GM23248 (cell line): ENCODE measurements around the gene FUBP3. TPM values are rescaled to one million over a fixed set of nuclear protein-coding genes. Genes with fewer than 3 reads are reported as not detected.

Experiments used
- DNase-seq: peaks from one replicate; pipeline ENCODE4 v3.0.0-alpha.2; 2015
- H2AFZ ChIP-seq: fragments of 200-600 bp; sonication (generic); 2 replicates; pipeline ENCODE4 v1.6.1; 2016; ENCODE audit warnings: antibody characterized with exemption
- H3F3A ChIP-seq: fragments of 200-600 bp; sonication (generic); 2 replicates; pipeline ENCODE4 v1.6.1; 2016; ENCODE audit warnings: mild to moderate bottlenecking, antibody characterized with exemption, mixed run types; ENCODE audit not compliant: insufficient read depth
- H3K27ac ChIP-seq: fragments of 200-600 bp; sonication (generic); 2 replicates; pipeline ENCODE4 v1.5.1; 2016; ENCODE audit warnings: mild to moderate bottlenecking
- H3K27me3 ChIP-seq: fragments of 200-600 bp; sonication (generic); replicated peaks from 2 replicates; pipeline ENCODE4 v1.6.1; 2016; ENCODE audit warnings: mild to moderate bottlenecking; ENCODE audit not compliant: insufficient read depth
- H3K36me3 ChIP-seq: fragments of 200-600 bp; sonication (generic); 2 replicates; pipeline ENCODE4 v1.6.1; 2016; ENCODE audit warnings: low read depth, mild to moderate bottlenecking
- H3K4me1 ChIP-seq: fragments of 200-600 bp; sonication (generic); 2 replicates; pipeline ENCODE4 v1.6.1; 2016; ENCODE audit warnings: mild to moderate bottlenecking; ENCODE audit not compliant: insufficient read depth
- H3K4me2 ChIP-seq: fragments of 200-600 bp; sonication (generic); one replicate; pipeline ENCODE4 v1.6.1; 2016; ENCODE audit warnings: mild to moderate bottlenecking; ENCODE audit not compliant: unreplicated experiment
- H3K4me3 ChIP-seq: fragments of 200-600 bp; sonication (generic); 2 replicates; pipeline ENCODE4 v1.5.1; 2016; ENCODE audit warnings: mild to moderate bottlenecking
- H3K79me2 ChIP-seq: fragments of 200-600 bp; sonication (generic); 2 replicates; pipeline ENCODE4 v1.6.1; 2016; ENCODE audit warnings: mild to moderate bottlenecking; ENCODE audit not compliant: insufficient read depth
- H3K9ac ChIP-seq: fragments of 200-600 bp; sonication (generic); 2 replicates; pipeline ENCODE4 v1.6.1; 2016; ENCODE audit warnings: mild to moderate bottlenecking
- H3K9me2 ChIP-seq: fragments of 200-600 bp; sonication (generic); 2 replicates; pipeline ENCODE4 v1.6.1; 2016; ENCODE audit warnings: mixed run types, mild to moderate bottlenecking, moderate library complexity; ENCODE audit not compliant: insufficient read depth
- H3K9me3 ChIP-seq: fragments of 200-600 bp; sonication (generic); one replicate; pipeline ENCODE4 v1.6.1; 2017; ENCODE audit warnings: low read depth
- H4K20me1 ChIP-seq: fragments of 200-600 bp; sonication (generic); 2 replicates; pipeline ENCODE4 v1.6.0; 2016; ENCODE audit not compliant: insufficient read depth
- EZH2 ChIP-seq: fragments of 200-600 bp; sonication (generic); IDR thresholded peaks from 2 replicates; pipeline ENCODE4 v1.6.1; 2018; ENCODE audit warnings: antibody characterized with exemption, mild to moderate bottlenecking; ENCODE audit not compliant: insufficient read depth, poor library complexity, severe bottlenecking
- EZH2phosphoT487 ChIP-seq: fragments of 200-600 bp; sonication (generic); IDR thresholded peaks from 2 replicates; pipeline ENCODE4 v1.6.1; 2018; ENCODE audit warnings: antibody characterized with exemption, moderate library complexity, mild to moderate bottlenecking, low read depth; ENCODE audit not compliant: insufficient read depth
- WGBS, 2 experiments: methylation state at CpG; one replicate each; pipeline ENCODE4 v1.1.6; 2015 to 2017; ENCODE audit warnings: low lambda C conversion rate in 2 of 2, low coverage in 1 of 2; ENCODE audit errors: missing lambda C conversion rate in 2 of 2; 5-methylcytosine and 5-hydroxymethylcytosine counted together
- in situ Hi-C: fragments of 300-500 bp; cut with MboI; formaldehyde crosslinking; loops from 2 replicates; pipeline ENCODE4 v1.15.0; 2020
- polyA plus RNA-seq: library from polyadenylated mRNA; unstranded; fragments of >200 nt; fragmentation: Nextera tagmentation; extraction: Ambion mirVana; gene quantifications from 2 replicates; pipeline ENCODE4 v1.2.1, GENCODE V29; 2016
- total RNA-seq: library from RNA; depleted of rRNA; stranded (reverse); fragments of >200 nt; shearing (Covaris generic); gene quantifications from 2 replicates; pipeline ENCODE4 v1.2.3, GENCODE V29; 2014

FUBP3 gene
- total and polyA plus RNA-seq, 2 experiments from 2014 or later: 53.5 to 55.8 TPM

- Histone ChIP-seq H3K27ac (no peak overlapping the region), H2AFZ (no peak overlapping the region), H3K4me3 (no peak overlapping the region), H4K20me1 (no peaks in the 10 kb centered on the region), H3K4me1 (no peaks in the 10 kb centered on the region), H3K9me2 (no peaks in the 10 kb centered on the region), H3K9ac (no peak overlapping the region), H3K27me3 (no peaks in the 10 kb centered on the region), H3K36me3 (peaks cover 11% of the 10 kb centered on the region), H3K79me2 (no peaks in the 10 kb centered on the region), H3F3A (no peaks in the 10 kb centered on the region), H3K9me3 (no peaks in the 10 kb centered on the region), H3K4me2 (no peak overlapping the region)
- WGBS, 2 experiments: 70 to 75% methylated on average over 12 to 13 of the region's 13 CpGs
- in situ Hi-C loops: no loop called here
- DNase-seq: no peak
- TF ChIP-seq EZH2phosphoT487 (no peak), EZH2 (no peak)
Observed at GRCh38 chr9:130629443-130630070, 50.2 kb downstream of the FUBP3 start.

GRCh38 chr9:130630071-130630450 is 50.7 kb downstream of the FUBP3 start:
- Histone ChIP-seq H3K9ac (no peak overlapping the region), H3K27me3 (no peaks in the 10 kb centered on the region), H4K20me1 (no peaks in the 10 kb centered on the region), H3K79me2 (no peaks in the 10 kb centered on the region), H3K9me3 (no peaks in the 10 kb centered on the region), H2AFZ (no peak overlapping the region), H3K36me3 (peaks cover 6% of the 10 kb centered on the region), H3K9me2 (no peaks in the 10 kb centered on the region), H3F3A (no peaks in the 10 kb centered on the region), H3K4me3 (no peak overlapping the region), H3K4me1 (no peaks in the 10 kb centered on the region), H3K27ac (no peak overlapping the region), H3K4me2 (no peak overlapping the region)
- WGBS, 2 experiments: 75 to 87% methylated on average over 3 to 4 of the region's 4 CpGs
- TF ChIP-seq EZH2: no peak
- TF ChIP-seq EZH2phosphoT487: no peak
- DNase-seq: no peak
- in situ Hi-C loops: no loop called here

- H3K36me3 ChIP-seq: no peaks in the 10 kb centered on the region; the same call in 1 of the 2 replicates
Observed at GRCh38 chr9:130630506-130631330, 51.3 kb downstream of the FUBP3 start.

GRCh38 chr9:130631331-130632080 is 52.1 kb downstream of the FUBP3 start:
- Histone ChIP-seq H3K9ac (no peak overlapping the region), H3K4me3 (no peak overlapping the region), H3K4me1 (no peaks in the 10 kb centered on the region), H3K79me2 (no peaks in the 10 kb centered on the region), H3K27me3 (no peaks in the 10 kb centered on the region), H3K9me3 (no peaks in the 10 kb centered on the region), H3K4me2 (no peak overlapping the region), H3K27ac (no peak overlapping the region), H4K20me1 (no peaks in the 10 kb centered on the region), H3K9me2 (no peaks in the 10 kb centered on the region), H3K36me3 (no peaks in the 10 kb centered on the region; the same call in 1 of the 2 replicates), H3F3A (no peaks in the 10 kb centered on the region), H2AFZ (no peak overlapping the region)
- in situ Hi-C loops: no loop called here
- no peak for DNase-seq
- WGBS, 2 experiments: 90 to 91% methylated on average over 20 to 22 of the region's 22 CpGs
- TF ChIP-seq EZH2 (no peak), EZH2phosphoT487 (no peak)

More at GRCh38 chr9:130630506-130631330, 51.3 kb downstream of the FUBP3 start:
- H3K4me2 ChIP-seq: no peak overlapping the region
- in situ Hi-C loops: no loop called here
- H3K79me2 ChIP-seq: no peaks in the 10 kb centered on the region
- H3K27me3 ChIP-seq: no peaks in the 10 kb centered on the region
- no peaks in the 10 kb centered on the region for H3K4me1 ChIP-seq
- no peaks in the 10 kb centered on the region for H3F3A ChIP-seq
- H3K27ac ChIP-seq: no peak overlapping the region
- H3K9me3 ChIP-seq: no peaks in the 10 kb centered on the region
- H2AFZ ChIP-seq: no peak overlapping the region
- no peaks in the 10 kb centered on the region for H4K20me1 ChIP-seq
- no peaks in the 10 kb centered on the region for H3K9me2 ChIP-seq
- WGBS, 2 experiments: 94 to 96% methylated on average over 26 to 27 of the region's 27 CpGs
- H3K9ac ChIP-seq: no peak overlapping the region
- TF ChIP-seq EZH2phosphoT487 (no peak), EZH2 (no peak)
- no peak overlapping the region for H3K4me3 ChIP-seq
- no peak for DNase-seq
